HL-60/S4 treated with phorbol 12-myristate 13-acetate at 8.2 ng/mL for 4 days and 3 days (cell line): ENCODE data around the gene CYB561.

Experiments used
- in situ Hi-C: fragments of 300-500 bp; cut with MboI; formaldehyde crosslinking; loops from 2 replicates; pipeline ENCODE4 v1.15.0; 2022; ENCODE audit warnings: low sequenced_read_pairs

The CYB561 gene

DNA sequence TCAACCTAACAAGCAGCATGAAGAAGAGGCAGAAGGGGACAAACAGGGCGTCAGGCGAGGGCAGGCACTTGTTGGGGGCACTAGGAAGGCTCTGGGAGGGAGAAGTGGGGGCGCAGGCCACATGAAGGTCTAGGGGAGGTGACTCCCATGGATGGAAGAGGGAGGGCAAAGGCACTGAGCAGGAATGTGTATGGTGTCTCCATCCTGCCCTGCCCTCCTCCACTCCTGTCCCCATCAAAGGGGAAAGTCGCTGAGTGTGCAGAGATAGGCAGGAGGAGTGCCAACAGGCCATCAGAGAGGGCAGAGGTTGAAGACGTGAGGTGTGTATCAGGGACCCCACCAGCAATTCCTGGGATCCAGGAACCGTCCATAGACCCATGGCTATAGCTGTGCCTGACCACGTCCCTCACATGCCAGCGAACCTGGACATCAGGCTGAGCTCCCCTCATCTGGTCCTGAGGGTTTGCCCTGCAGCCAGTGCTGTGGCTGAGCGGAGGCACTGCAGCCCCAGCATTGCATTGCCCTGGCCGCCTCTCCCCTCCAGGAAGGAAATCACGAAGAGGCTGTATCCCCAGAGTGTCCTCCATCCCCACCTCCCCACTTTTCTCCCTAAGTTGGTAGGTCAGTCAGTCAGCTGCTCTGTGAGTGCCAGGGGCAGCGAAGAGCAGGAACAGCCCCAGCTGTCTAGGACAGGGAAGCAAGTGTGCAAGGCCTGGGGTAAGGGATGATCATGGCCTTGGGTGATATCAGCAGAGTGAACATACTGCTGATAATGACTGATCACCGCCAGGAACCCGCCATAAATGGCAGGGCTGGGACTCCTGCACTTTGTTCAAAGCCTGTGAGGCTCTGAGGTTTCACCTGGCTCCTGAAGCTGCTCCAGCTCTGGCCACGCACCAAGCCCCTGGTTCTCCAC lies 6.2 kb upstream of the CYB561 start:
- in situ Hi-C loops: no loop called here

DNA sequence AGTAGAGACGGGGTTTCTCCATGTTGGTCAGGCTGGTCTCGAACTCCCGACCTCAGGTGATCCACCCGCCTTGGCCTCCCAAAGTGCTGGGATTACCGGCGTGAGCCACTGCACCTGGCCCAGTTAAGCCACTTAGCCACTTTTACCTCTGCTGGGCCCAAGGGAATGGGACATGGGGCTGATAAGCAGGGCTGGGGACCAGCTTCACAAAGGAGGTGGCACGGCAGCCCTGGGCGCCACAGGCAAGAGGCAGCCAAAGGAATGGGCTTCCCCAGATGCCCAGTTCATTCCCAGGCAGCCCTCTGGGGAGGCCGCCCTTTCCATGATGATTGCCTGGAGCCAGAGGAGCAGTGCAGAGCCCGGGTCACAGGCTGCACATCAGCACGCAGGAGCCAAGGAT lies 5.0 kb upstream of the CYB561 start:
- in situ Hi-C loops: no loop called here

DNA sequence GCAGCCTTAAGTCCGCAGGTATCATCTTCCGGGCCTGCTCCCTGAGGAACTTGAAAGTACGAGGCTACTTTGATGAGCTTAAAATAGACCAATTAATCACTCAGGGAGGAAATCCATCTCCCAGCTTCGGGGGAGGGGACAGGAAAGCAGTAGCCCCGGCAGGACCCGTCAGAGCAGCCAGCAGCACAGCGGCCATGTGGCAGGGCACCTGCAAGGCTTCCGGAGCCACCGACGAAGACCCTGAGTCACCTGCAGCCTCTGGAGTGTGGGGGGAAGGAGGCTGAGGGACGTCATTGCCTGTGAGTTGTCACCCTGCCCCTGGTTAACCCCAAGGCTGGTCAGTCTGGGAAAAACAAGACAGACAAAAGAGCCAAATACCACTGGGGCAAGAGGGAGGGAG lies 4.4 kb upstream of the CYB561 start:
- in situ Hi-C loops: no loop called here

DNA sequence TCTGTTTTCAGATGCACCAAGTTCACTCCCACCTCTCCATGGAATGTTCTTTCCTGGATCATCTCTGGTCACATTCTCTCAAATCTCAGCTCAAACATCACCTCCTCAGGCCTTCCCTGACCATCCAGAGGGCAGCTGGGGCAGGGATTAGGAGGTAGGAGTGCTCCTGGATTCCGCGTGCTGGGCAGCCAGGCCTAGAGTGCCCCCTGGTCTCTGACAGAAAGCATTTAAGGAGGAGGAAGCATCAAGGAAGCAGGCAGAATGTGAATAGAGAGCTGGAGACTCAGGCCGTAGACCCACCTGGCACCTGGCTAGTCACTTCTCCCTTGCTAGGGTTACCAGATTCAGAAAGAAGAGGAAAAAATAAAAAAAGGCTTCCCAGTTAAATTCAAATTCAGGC lies 2.5 kb upstream of the CYB561 start:
- in situ Hi-C loops: no loop called here

DNA sequence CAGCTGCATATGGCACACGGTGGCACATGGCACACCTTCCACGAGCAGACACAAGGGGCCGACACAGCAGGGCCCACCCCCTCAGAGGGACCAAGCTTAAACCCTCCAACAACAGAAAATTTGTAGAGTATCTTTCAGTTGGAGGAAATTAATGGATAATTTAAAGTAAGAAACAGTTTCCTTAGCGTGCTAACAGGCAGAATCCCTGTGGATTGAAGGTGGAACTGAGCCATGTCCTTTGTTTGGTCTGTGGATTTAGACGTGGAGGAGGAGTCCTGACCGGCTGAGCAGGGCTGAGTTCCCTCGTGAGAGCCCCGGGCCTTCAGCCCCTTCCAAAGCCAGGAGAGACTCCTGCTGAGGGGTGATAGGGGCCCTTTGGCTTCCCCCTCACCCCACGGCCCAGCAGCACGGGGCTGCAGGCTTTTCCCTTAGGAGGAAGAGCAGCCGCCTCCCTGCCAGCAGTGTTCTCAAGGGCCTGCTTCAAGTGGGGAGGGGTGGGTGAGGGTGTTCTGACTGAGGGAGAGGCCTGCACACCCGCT lies 1.4 kb upstream of the CYB561 start:
- in situ Hi-C loops: no loop called here

DNA sequence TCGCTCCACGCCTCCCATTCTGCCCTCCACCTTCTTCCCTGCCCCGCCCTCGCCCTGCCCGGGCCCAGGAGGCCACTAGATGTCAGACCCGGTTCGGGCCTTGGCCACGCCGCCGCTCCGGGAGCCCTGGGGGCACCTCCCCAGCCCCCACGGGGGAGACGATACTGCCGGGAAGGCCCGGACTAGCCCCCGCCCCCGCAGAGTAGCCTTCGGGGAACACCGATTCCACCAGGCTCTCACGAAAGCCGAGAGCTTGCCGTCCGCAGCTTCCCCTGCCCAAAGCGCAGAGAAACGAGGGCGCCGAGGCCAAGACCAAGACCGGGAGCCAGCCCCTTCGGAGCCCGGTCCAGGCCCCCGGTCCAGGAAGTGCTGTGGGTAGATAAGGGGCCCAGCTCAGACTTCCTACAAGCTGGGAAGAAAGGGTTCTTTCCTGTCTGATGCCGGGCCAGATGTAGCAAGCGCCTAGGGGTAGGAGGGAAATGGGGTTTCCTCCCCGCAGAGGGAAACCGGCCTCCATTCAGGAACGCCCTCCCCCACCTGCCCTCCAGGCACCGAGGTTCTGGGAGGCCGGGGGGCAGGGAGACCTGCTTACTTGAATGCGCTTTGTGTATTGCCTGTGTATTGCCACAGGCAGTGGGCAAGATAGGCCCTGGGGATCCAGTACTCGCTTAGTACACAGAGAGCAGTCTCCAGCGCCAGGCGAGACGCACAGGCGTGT lies 806 bp upstream of the CYB561 start:
- in situ Hi-C loops: no loop called here

DNA sequence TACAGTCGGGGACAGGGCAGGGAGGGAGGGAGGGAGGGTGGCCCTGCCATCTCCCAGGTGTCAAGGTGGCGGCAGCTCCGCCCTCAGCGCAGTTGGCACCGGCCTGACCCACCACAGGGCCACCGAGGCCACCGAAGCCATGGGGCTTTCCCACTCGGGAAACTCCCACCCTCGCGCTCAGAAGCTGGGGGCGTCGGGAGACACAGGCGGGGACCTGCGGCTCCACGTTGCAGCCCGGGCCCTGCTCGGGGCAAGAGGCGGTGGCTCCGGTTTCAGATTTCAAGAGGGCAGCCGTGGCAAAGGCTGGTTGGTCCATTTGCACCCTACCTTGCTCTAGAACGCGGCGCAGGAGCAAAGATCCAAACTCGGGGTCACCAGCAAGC lies 544 bp downstream of the CYB561 start:
- in situ Hi-C loops: no loop called here

DNA sequence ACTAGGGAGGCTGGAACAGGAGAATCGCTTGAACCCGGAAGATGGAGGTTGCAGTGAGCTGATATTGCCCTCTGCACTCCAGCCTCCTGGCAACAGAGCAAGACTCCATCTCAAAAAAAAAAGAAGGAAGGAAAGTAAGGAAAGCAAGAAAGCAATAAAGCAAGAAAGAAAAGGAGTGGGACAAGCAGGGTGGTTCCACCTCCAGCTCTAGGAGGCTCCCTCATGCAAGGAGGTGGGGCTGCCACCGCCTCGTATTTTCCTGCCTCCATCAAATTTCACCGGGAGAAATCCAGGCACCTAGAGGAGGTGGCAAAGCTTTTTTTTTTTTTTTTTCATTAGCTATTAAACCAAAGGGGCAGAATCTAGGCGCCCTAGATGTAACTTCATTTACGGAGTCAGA lies 1.0 kb downstream of the CYB561 start:
- in situ Hi-C loops: no loop called here

DNA sequence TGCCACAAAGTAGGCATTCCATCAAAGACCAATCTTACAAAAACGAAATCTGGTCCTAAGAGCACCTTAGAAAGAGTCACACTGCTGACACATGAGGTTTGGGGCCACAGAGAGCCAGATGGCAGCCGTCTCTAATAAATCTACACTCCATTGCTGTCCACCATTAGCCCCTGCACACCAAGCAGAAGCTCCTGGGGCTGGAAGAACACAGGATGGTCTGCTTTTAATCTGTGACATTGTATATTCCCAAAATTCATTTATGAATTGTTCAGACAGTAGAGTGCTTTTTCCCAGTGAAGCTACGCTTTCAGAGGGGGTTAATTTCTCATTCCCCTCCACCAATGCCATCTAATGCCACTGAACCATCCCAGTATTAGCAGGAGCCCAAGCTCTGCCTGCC lies 1.6 kb downstream of the CYB561 start:
- in situ Hi-C loops: no loop called here

DNA sequence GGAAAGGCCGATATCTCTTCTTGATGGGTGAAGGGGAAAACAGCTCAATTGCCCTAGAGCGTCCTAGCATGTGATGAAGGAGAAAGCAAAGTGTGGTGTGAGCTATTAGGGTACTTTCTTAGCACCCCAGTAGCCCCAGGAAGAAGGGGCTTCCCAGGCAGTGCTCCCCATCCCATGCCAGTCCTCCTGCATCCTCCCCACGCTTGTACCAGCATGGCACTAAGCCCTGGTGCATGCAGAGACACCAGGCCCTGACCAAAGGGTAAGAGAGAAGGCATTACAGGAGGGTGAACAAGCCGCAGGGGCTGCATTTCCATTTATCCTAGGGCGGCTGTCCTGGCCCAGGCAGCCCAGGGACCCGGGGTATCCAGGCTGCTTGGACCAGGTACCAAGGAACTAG lies 3.1 kb downstream of the CYB561 start:
- in situ Hi-C loops: no loop called here

DNA sequence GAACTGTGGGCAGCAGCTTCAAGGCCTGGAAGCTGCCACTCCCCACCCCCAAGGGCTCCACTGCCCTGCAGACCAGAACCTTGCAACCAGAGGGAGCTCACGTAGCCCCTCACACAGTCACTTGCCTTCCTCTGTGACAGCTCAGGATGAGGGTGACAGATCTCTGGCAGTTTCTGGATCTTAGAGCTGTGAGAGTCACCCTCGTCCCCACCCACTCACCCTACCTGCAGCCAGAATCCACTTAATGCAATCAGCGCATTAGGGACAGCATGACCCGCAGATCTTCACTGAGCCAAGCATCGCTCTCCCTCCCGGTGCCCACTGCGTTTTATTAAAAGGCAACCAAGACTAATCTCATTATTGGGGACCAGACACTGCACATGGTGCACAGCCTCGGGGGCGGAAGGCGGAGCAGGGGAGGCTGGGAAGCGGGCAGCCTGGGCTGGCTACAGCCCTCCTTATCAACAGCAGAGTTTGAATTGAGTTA lies 3.5 kb downstream of the CYB561 start:
- in situ Hi-C loops: no loop called here

DNA sequence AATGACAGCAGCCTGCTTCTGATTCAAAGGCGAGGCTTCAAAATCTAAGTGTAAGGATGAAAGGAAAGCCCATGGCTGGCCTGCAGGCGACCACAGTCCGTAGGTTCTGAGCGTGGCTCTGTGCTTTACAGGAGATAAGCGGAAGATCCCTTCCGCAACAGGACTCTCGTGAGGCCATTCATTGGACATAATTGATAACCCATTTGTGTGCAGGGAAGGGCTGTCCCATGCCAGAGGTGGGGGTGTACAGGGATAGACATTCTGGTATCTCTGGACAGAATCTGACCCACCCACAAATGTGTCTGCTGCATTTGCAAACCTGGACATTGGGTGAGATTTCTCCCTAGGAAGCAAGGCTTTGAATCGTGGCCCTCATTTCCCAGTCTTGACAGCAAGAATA lies 4.0 kb downstream of the CYB561 start:
- in situ Hi-C loops: no loop called here

DNA sequence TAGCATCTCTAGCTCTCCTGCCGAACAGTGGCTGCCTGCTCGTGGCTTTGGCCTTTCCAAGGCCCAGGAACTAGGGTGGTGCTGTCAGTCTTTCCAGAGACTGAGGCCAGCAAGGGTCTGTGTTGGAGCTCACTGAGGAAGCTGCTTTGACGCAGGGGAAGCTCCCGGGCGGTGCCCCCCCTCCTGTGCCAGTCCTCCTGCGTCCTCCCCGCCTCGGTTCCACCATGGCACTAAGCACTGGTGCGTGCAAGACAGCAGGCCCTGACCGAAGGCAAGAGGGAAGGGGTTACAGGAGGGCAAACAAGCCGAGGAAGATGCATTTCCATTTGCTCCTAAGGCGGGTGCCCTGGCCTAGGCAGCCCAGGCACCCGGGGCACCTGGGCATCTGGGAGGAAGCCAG lies 4.5 kb downstream of the CYB561 start:
- in situ Hi-C loops: no loop called here

DNA sequence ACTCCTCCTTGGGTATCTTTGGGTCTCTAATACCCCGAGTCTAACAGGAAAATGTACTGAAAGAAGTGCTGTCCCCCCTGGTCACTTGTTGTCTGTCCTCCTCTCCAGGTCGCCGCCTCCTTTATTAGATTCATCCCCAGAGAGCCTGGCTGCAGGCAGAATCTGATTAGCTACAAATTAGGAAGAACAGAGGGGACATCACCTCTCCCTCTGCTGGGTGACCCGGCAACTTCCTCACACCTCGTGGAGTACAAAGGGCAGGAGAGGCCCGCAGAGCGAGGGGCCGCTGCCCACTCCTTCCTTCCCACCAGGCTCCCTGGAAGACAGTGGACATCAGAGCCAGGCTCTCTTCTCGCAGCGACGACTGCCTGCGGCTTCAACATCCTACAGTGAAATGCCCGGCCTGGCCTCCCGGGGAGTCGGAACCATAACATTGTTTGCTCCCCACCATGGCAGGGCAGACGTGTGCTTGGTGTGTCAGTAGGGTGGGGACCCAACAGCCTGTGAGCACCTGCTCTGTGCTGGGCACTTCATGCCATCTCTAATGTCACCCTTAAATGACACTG lies 5.3 kb downstream of the CYB561 start:
- in situ Hi-C loops: no loop called here

DNA sequence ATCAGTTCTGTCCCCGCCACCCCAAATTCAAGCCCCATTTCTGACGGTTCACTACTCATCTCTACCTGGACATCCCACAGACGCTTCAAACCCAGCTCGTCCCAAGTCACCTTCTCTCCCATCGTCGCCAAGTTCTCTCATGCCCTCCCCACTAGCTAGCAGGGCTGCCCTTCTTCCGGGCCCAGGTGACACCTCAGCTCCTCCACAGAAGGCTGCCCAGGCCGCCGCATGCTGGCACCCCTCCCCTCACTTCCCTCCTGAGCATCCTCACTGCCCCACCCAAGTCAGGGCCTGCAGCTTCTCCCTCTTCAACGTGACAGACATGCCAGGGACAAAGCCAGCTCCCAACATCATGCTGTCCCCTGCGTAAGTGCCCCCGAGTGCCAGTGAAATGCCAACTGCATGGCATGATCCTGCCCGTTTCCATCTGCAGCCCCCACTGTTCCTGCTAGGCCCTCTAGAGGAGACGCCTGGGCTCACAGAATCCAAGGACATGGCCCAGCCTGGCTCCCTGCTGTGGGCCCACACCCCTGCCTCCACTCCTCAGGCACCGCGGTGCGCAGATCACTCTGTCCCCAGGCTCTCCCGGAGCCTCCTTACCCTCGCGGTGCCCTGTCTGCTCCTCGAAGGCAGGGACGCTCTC lies 5.9 kb downstream of the CYB561 start:
- in situ Hi-C loops: no loop called here

DNA sequence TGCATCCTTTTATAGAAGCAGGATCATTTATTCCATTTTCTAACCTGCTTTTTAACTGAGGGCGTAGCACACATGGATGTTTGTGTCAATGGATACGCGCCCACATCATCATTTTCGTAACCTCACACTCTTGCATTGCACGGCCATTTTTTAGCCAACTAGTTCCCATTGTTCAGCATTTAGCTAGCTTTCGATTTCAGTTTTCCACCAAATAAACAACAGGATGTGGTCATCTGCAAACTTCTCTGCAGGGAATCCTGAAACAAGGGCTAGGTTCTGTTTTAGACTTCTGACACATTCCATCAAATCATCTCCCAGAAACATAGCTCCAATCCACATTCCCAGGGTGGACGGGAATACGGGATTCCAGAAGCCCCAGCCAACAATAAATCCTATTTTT lies 6.4 kb downstream of the CYB561 start:
- in situ Hi-C loops: no loop called here

DNA sequence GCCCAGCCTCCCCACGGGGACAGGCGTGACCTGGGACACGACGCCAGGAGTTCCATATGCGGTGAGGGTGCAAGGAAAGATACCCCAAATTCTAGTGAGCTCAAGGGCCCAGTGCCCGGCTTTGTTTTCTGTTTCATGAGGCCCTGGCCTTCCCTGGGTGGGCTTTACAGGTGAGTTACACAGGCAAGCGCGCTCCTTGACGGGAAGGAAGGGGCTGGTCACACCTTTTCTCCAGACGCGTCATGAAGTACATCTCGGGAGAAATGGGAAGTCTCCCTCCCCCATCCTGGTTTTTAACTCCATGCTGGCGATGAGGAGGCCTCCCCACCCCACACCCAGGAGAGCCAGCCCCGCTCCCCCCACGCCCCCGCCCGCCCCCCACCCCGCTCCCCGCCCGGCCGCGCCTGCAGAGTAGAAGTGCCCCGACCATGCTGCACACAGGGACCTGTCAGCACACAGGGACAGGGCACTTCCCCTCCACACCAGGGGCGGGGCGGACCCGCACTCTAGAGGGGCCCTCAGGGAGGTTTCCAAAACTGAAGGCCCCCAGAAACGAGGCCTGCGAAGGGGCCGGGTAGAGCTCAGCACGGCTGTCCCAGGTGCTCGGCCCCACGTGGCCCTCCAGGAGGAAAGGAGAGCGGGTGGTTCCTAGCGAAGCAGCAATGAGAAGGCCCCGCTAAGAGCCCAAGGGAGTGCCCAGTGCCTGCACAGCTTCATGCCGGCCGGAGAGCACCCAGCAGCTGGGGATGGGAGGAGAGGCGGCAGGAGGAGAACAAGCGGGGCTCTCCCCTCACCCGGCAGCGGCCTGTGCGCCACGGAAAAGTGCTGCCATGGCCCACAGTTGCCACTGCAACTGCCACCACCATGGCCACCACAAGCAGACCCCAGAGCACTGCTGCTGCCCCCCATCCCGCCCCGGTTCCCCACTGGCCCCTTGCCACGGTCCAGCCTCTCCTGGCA lies 7.7 kb downstream of the CYB561 start:
- in situ Hi-C loops: no loop called here

DNA sequence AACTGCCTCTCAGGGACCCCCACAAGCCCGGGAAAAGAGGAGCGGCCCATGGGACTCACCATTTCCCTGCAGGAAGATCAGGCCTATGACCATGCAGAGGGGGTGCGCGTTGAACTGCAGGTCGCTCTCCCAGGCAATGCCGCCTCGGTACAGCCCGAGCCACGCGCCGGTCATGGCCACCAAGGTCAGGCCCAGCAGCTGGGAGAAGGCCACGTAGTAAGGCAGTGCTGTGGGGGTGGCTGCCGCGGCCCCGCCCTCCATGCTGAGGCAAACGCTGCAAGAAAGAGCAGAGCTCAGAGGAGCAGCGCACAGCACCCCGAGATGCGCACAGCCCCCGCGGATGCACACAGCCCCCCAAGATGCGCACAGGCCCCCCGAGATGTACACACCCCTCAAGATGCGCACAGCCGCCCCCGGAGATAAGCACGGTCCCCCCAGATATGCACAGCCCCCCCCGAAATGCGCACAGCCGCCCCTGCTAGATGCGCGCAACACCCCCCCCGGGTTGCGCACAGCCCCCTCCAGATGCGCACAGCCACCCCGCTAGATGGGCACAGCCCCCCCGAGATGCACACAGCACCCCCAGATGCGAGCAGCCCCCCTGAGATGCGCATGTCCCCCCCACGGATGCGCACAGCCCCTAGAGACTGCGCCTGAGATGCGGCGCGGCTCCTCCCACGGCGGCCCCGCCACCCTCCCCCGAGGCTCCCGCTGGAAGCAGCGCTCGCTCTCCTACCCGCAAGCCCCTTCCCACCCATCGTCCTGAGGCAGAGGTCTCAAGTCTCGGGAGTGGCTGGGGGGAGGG lies 8.6 kb downstream of the CYB561 start:
- in situ Hi-C loops: no loop called here

DNA sequence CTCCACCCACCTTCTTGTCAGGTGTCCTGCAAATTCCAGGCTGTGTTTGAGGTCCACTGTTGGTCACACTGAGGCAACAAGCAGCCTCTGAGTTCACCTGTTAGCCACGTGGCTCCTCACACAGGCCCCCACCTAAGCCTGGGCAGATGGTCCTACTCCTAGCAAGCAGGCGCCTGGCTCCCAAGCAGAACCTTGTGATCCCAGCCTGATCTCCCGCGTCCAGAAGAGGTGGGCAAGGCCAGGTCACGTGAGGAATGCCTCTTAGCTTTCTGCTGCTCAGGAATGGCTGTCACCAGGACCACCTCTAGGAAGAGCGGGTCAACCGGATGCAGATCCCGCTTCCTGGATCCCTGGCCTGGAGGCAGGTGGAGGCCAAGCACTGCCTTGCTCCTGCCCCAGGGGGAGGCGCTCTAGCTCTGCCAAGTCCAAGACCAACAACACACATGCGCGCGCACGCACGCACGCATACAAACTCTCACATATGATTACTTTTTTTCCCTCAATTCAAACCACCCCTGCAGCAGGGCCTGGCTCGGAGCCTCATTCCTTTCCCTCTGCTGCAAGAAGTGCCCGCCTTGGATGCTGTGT lies 9.5 kb downstream of the CYB561 start:
- in situ Hi-C loops: no loop called here
